ENCODE results near the gene IQSEC3.

The IQSEC3 gene

GRCh38 chr12:223841-224240, 157.3 kb downstream of the IQSEC3 start:
- no peak for DNase-seq

GRCh38 chr12:224330-224729, 157.8 kb downstream of the IQSEC3 start:
- no peak for DNase-seq

GRCh38 chr12:225012-225411, 158.4 kb downstream of the IQSEC3 start:
- no peak for DNase-seq

- DNase-seq = no peak
Observed at GRCh38 chr12:226401-226800, 159.8 kb downstream of the IQSEC3 start.

GRCh38 chr12:227286-227915, 160.8 kb downstream of the IQSEC3 start:
- no peak for DNase-seq

Measured in DMS79 treated with DMSO at 0.1 percent for 48 hours (cell line).